Measurements from ENCODE around the gene PPP6R2.

- TF ChIP-seq, protein P1, sequence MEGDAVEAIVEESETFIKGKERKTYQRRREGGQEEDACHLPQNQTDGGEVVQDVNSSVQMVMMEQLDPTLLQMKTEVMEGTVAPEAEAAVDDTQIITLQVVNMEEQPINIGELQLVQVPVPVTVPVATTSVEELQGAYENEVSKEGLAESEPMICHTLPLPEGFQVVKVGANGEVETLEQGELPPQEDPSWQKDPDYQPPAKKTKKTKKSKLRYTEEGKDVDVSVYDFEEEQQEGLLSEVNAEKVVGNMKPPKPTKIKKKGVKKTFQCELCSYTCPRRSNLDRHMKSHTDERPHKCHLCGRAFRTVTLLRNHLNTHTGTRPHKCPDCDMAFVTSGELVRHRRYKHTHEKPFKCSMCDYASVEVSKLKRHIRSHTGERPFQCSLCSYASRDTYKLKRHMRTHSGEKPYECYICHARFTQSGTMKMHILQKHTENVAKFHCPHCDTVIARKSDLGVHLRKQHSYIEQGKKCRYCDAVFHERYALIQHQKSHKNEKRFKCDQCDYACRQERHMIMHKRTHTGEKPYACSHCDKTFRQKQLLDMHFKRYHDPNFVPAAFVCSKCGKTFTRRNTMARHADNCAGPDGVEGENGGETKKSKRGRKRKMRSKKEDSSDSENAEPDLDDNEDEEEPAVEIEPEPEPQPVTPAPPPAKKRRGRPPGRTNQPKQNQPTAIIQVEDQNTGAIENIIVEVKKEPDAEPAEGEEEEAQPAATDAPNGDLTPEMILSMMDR (conservative IDR thresholded peaks at IDR 0.05): no peak
- TF ChIP-seq ZFX (IDR thresholded peaks at IDR 0.05): no peak
Observed at GRCh38 chr22:50485221-50486131, 142.3 kb downstream of the PPP6R2 start.

All from C4-2B (cell line).